ENCODE results near the gene OR6N1.

OR6N1 gene

DNA sequence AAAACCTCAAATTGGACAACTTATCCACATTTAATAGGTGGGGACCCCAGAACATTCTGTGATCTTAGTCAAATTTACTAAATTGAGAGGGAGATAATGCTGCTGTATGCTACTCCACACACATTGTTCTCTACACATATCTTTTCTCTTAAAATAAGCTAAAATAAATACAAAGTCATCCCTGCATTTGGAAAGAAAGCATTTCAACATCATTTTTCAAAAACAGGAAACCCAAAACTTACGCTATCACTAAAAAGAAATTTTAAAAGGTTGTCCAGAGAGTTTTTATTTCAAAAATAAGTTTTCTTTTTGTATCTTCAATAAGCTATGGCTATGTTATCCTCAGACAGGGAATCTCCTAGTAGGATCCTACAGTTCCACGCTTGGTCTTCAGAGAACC, 28.5 kb upstream of the OR6N1 start:
- no peak for DNase-seq
- ATAC-seq, result no peak
- Mint-ChIP-seq H3K36me3 (ENCODE audit: low read depth) (no peaks in the 10 kb centered on the region), H3K4me1 (peaks cover 3% of the 10 kb centered on the region), H3K27ac (no peak overlapping the region), H3K4me3 (no peak overlapping the region), H3K27me3 (peaks cover 21% of the 10 kb centered on the region), H3K9me3 (no peaks in the 10 kb centered on the region)

DNA sequence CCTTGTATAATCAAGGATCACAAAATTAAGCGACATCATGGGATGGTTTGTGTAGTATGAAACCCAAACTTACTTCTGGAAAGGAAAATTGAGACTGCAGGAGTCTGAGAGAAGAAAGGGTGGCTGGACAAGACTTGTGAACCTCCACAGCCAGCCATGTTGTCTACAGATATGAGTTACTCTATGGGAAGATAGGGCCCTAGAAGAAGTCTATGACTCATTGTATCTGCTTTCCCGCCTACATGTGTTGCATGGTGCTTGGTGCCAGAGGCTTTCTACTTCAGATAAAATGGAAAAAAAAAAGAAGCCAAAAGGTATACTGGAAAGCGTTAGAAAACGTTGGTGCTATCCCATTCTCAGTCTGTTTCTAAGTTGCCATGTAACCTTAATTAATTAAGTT, 27.7 kb upstream of the OR6N1 start:
- Mint-ChIP-seq H3K27me3 (peaks cover 21% of the 10 kb centered on the region), H3K4me3 (no peak overlapping the region), H3K36me3 (ENCODE audit: low read depth) (no peaks in the 10 kb centered on the region), H3K27ac (no peak overlapping the region), H3K9me3 (no peaks in the 10 kb centered on the region), H3K4me1 (peaks cover 3% of the 10 kb centered on the region)
- DNase-seq (no peak), ATAC-seq (peak; percentile 71)

DNA sequence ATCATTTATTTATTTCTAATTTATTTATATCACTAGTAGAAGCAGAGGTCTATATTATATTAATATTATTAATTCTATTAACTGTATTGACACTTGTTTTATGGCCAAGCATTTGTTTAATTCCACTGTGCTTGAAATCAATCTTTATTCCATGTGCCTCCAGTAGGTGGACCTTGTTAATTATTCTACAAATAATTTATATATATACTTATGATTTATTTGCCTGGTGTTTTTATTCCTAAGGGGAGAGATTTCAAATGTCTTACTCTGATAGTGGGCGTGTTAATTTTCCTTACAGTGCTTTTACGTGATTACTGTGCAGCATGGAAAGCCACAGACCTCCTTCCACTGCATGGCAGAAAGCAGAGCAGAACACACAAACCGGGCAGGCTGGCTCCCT, 26.5 kb upstream of the OR6N1 start:
- Mint-ChIP-seq H3K4me3 (no peak overlapping the region), H3K27me3 (peaks cover 18% of the 10 kb centered on the region), H3K9me3 (no peaks in the 10 kb centered on the region), H3K36me3 (ENCODE audit: low read depth) (no peaks in the 10 kb centered on the region), H3K27ac (no peak overlapping the region), H3K4me1 (peaks cover 3% of the 10 kb centered on the region)
- no peak for DNase-seq
- no peak for ATAC-seq

DNA sequence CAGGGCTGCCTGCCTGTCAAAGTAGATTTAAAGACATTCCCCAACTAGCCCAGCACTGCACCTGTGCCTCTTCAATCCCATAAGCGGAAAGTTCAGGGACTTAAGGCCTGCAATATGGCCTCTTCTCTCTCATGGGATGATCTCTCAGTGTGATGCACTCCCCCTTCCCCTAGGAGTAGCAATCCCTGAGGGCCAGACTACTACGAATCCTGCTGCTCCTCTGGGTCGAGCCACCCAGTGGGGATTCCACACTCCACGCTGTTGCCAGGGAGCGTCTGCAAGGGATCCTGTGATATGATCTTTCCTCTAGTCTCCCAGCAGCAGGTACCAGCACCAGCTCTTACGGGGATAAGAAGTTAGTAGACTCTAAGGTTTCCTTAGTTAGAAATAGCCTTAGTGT, 22.3 kb upstream of the OR6N1 start:
- no peaks in the 10 kb centered on the region for H3K9me3 Mint-ChIP-seq
- no peaks in the 10 kb centered on the region for H3K4me1 Mint-ChIP-seq
- DNase-seq, result no peak
- H3K27ac Mint-ChIP-seq, result no peak overlapping the region
- H3K27me3 Mint-ChIP-seq, result peaks cover 1% of the 10 kb centered on the region
- no peak for ATAC-seq
- no peaks in the 10 kb centered on the region for H3K36me3 Mint-ChIP-seq (ENCODE audit: low read depth)
- no peak overlapping the region for H3K4me3 Mint-ChIP-seq

DNA sequence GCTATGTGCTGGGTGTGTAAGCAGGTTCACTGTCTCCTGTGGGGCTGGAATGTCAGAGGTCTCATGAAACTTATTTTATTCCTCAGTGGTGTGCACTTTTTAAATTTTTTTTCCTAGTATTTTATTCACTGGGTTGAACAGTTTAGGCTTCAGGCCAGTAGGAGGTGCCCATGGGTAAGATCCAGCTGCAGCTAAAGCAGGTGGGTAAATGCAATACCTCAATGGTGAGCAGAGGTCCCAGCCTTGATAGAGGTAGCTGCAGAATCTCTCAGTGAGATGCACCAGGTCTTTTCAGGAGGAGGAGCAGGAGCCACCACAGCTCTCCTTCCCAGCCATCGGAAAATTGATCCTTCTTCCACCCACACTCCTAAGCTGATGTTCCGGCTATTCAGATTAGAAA, 21.6 kb upstream of the OR6N1 start:
- ATAC-seq, result no peak
- DNase-seq, result no peak
- Mint-ChIP-seq H3K36me3 (ENCODE audit: low read depth) (no peaks in the 10 kb centered on the region), H3K4me3 (no peak overlapping the region), H3K27ac (no peak overlapping the region), H3K4me1 (no peaks in the 10 kb centered on the region), H3K27me3 (peaks cover 1% of the 10 kb centered on the region), H3K9me3 (no peaks in the 10 kb centered on the region)

DNA sequence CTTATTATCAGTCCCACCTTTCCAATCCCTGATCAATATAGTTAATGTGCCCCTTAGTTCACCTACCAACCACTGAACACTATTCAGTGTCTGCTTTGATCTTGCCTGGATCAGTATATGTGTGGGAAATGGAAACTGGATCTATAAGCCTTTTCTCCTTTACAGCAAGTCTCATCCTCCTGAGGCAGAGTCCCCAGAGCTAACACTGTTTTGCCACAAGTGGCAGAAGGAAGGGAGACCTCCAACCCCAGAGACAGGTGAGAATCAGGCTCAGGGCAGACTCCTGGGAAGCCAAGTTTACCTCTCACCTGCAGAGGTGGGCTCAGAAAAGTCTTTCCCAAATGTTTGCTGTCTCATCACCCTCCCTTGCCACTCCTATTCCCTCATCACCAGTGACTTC, 9.1 kb upstream of the OR6N1 start, which contains the start of gene OR6N2:
Gene OR6N2 (minus strand): TSS at position 101 of the 400 bp plus-strand sequence. CDS start 3,569 bp downstream, outside the sequence.
- no peaks in the 10 kb centered on the region for H3K36me3 Mint-ChIP-seq (ENCODE audit: low read depth)
- DNase-seq (no peak), ATAC-seq (no peak)
- H3K4me1 Mint-ChIP-seq, result peaks cover 2% of the 10 kb centered on the region
- no peaks in the 10 kb centered on the region for H3K9me3 Mint-ChIP-seq
- no peak within 1 kb of the TSS for H3K4me3 Mint-ChIP-seq
- H3K27me3 Mint-ChIP-seq, result peaks cover 4% of the 10 kb centered on the region
- H3K27ac Mint-ChIP-seq, result no peak within 1 kb of the TSS

DNA sequence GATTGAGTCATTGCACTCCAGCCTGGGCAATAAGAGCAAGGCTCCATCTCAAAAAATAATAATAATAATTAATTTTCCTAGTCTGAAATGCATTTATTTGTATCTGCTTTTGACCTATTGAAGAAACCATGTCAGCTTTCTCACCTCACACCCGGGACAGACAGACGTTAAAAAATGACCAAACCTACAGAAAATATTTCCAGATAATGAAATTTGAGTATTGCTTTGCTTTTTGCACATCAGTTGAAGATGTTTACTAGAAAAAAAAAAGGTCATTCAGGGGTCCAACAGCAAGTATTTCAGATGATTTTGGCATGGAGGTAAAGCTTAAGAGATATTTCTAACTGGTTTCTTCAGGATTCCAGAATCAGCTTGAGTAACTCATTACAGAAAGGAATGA, 17.6 kb downstream of the OR6N1 start, which contains the start of gene OR6K6:
Gene OR6K6 (plus strand): TSS at position 301 of the 400 bp plus-strand sequence. CDS start 168 bp downstream, outside the sequence.
- Mint-ChIP-seq H3K36me3 (ENCODE audit: low read depth) (no peaks in the 10 kb centered on the region), H3K4me1 (no peaks in the 10 kb centered on the region), H3K4me3 (no peak within 1 kb of the TSS), H3K9me3 (peaks cover 8% of the 10 kb centered on the region), H3K27me3 (peaks cover 8% of the 10 kb centered on the region), H3K27ac (no peak within 1 kb of the TSS)
- DNase-seq (no peak), ATAC-seq (no peak)

GRCh38 chr1:158752155-158752712, 19.8 kb downstream of the OR6N1 start:
- no peaks in the 10 kb centered on the region for H3K4me1 Mint-ChIP-seq
- no peak overlapping the region for H3K27ac Mint-ChIP-seq
- peaks cover 5% of the 10 kb centered on the region for H3K9me3 Mint-ChIP-seq
- no peaks in the 10 kb centered on the region for H3K36me3 Mint-ChIP-seq (ENCODE audit: low read depth)
- DNase-seq, result no peak
- H3K4me3 Mint-ChIP-seq, result no peak overlapping the region
- H3K27me3 Mint-ChIP-seq, result peaks cover 6% of the 10 kb centered on the region
- ATAC-seq, result no peak

- H3K9me3 Mint-ChIP-seq, result no peaks in the 10 kb centered on the region
- DNase-seq, result no peak
- no peak overlapping the region for H3K27ac Mint-ChIP-seq
- H3K27me3 Mint-ChIP-seq, result peaks cover 11% of the 10 kb centered on the region
- no peak overlapping the region for H3K4me3 Mint-ChIP-seq
- no peaks in the 10 kb centered on the region for H3K4me1 Mint-ChIP-seq
- no peaks in the 10 kb centered on the region for H3K36me3 Mint-ChIP-seq (ENCODE audit: low read depth)
- ATAC-seq, result no peak
Observed at GRCh38 chr1:158735848-158736247, 36.1 kb downstream of the OR6N1 start.

DNA sequence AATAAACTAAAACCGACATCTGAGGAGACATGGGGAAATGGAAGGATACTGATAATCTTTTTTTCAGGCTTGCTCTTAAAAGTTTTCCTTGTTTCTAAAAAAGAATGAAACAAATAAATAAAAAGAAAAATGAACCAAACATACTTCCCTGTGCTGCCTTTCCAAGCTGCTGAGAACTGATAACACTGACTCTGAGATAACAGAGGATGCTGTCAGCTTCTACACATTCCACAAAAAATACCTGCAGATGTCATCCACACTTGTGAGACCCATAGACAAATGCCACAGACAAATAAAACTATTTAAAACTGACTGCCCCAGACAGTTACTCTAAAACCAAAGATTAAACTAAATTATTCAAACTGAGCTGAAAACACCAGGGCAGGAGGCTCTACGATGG, 39.5 kb downstream of the OR6N1 start:
- no peak overlapping the region for H3K4me3 Mint-ChIP-seq
- DNase-seq (no peak), ATAC-seq (no peak)
- peaks cover 4% of the 10 kb centered on the region for H3K27me3 Mint-ChIP-seq
- H3K36me3 Mint-ChIP-seq (ENCODE audit: low read depth), result no peaks in the 10 kb centered on the region
- no peaks in the 10 kb centered on the region for H3K4me1 Mint-ChIP-seq
- no peaks in the 10 kb centered on the region for H3K9me3 Mint-ChIP-seq
- H3K27ac Mint-ChIP-seq, result no peak overlapping the region

- H3K36me3 Mint-ChIP-seq (ENCODE audit: low read depth), result no peaks in the 10 kb centered on the region
- H3K27ac Mint-ChIP-seq, result no peak overlapping the region
- no peak for DNase-seq
- no peak for ATAC-seq
- H3K4me1 Mint-ChIP-seq, result no peaks in the 10 kb centered on the region
- no peaks in the 10 kb centered on the region for H3K9me3 Mint-ChIP-seq
- H3K4me3 Mint-ChIP-seq, result no peak overlapping the region
- peaks cover 4% of the 10 kb centered on the region for H3K27me3 Mint-ChIP-seq
Observed at GRCh38 chr1:158731707-158732106, 40.3 kb downstream of the OR6N1 start.

- peaks cover 4% of the 10 kb centered on the region for H3K27me3 Mint-ChIP-seq
- no peak overlapping the region for H3K4me3 Mint-ChIP-seq
- no peaks in the 10 kb centered on the region for H3K4me1 Mint-ChIP-seq
- DNase-seq (no peak), ATAC-seq (no peak)
- H3K27ac Mint-ChIP-seq, result no peak overlapping the region
- no peaks in the 10 kb centered on the region for H3K36me3 Mint-ChIP-seq (ENCODE audit: low read depth)
- H3K9me3 Mint-ChIP-seq, result no peaks in the 10 kb centered on the region
Observed at GRCh38 chr1:158730453-158730852, 41.5 kb downstream of the OR6N1 start.

DNA sequence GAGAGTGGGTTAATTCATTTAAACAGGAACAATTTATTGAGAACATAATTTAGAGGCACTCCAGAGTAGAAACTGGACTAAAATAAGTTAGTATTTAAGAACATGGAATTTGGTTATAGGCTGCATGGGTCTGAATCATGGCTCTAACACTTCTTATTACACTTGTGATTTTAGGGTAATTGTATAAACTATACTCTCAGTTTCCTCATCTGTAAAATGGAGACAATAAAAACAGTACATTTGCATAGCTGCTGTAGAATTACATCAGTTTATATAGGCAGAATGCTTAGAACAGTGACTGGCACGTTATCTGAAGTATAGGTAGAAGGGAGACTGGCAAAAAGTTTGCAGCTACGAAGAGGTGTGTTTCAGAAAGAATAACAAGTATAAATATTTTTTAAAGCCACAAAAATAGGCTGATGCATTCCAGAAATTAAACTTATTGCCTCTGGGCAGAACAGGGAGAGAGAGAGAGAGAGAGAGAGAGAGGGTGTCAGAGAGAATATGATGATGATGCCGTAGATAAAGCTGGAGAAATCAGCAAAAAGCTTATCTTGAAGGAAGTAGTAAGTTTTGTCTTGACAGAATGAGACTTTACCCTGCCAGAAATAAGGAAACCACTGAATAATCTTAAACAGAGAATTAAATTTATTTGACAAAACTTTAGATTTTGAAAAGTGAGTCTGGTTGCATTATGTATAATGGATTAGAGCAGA, 43.3 kb downstream of the OR6N1 start:
- Mint-ChIP-seq H3K36me3 (ENCODE audit: low read depth) (no peaks in the 10 kb centered on the region), H3K9me3 (no peaks in the 10 kb centered on the region), H3K27me3 (peaks cover 4% of the 10 kb centered on the region), H3K27ac (no peak overlapping the region), H3K4me1 (no peaks in the 10 kb centered on the region), H3K4me3 (no peak overlapping the region)
- DNase-seq, result no peak
- ATAC-seq, result no peak

- DNase-seq (no peak), ATAC-seq (no peak)
- H3K9me3 Mint-ChIP-seq, result no peaks in the 10 kb centered on the region
- H3K36me3 Mint-ChIP-seq (ENCODE audit: low read depth), result no peaks in the 10 kb centered on the region
- H3K27ac Mint-ChIP-seq, result no peak overlapping the region
- H3K27me3 Mint-ChIP-seq, result peaks cover 13% of the 10 kb centered on the region
- no peak overlapping the region for H3K4me3 Mint-ChIP-seq
- H3K4me1 Mint-ChIP-seq, result no peaks in the 10 kb centered on the region
Observed at GRCh38 chr1:158724442-158724841, 47.6 kb downstream of the OR6N1 start.

GRCh38 chr1:158720620-158721019, 51.4 kb downstream of the OR6N1 start, which contains the start of gene OR6K3:
Gene OR6K3, minus strand, starts transcription at chr1:158720720. Its CDS starts 2,605 bp downstream, at chr1:158718115.
- H3K36me3 Mint-ChIP-seq (ENCODE audit: low read depth), result no peaks in the 10 kb centered on the region
- no peak for DNase-seq
- no peaks in the 10 kb centered on the region for H3K9me3 Mint-ChIP-seq
- H3K27ac Mint-ChIP-seq, result no peak within 1 kb of the TSS
- ATAC-seq, result no peak
- H3K4me3 Mint-ChIP-seq, result no peak within 1 kb of the TSS
- peaks cover 16% of the 10 kb centered on the region for H3K27me3 Mint-ChIP-seq
- H3K4me1 Mint-ChIP-seq, result peaks cover 12% of the 10 kb centered on the region
